GM19240 (cell line): Measurements from ENCODE around the gene AFAP1L2.
"Not testable (repeated sequence)": the region's sequence is repeated elsewhere in the genome, so short reads cannot be mapped to it uniquely, and the experiment has no call there.

ENCODE experiments used
- DNase-seq: peaks from one replicate; pipeline ENCODE4 v3.0.0; 2011; ENCODE audit warnings: low spot score; ENCODE audit not compliant: insufficient read length

AFAP1L2 gene

GRCh38 chr10:114337510-114338462 is 66.5 kb downstream of the AFAP1L2 start:
- no peak for DNase-seq

- DNase-seq: no peak
Observed at GRCh38 chr10:114336823-114337509, 67.3 kb downstream of the AFAP1L2 start.

GRCh38 chr10:114335614-114336013 is 68.7 kb downstream of the AFAP1L2 start:
- DNase-seq: no peak

- DNase-seq: no peak
Observed at GRCh38 chr10:114334301-114334700, 70.0 kb downstream of the AFAP1L2 start.

- not testable (repeated sequence) for DNase-seq
Observed at GRCh38 chr10:114333441-114333840, 70.9 kb downstream of the AFAP1L2 start.

DNA sequence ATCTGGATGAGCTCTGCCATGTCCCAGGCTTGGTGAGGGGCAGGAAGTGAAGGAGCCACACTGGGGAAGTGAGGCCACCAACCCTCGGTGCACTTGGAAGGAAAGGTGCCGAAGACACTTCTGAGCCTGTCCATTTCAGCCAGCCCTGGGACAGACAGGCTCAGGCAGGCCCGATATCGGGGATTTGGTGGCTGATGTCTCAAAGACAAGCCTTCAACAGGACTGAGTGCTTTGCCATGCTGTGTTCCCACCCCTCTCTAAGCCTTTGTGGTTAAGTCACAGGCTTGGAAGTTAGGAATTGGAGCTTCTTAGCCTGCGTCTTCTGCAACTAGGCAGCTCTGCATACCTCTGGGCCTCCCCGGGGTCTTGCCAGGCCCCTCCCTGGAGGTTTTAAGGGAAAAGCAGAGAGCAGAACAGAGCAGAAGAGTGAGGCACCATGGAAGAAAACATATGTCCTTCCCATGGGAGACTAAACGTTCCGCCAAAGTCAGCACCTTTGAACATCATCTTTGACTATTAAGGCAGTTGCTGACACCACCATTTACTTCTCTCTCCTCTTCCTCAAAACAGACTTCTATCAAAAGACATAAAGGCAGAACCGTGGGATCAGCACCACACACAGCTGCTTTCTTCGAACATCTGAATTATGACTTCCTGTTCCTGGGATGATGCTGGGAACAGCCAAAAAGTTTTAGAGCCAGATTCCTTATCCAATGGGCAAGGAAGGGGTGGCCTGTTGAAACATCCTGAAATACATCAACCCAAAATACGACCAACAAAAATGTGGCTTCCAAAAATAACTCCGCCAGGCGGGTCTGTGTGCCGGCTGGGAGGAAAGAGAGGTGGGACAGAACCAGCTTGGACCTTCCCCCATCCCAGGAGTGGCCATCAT is 71.8 kb downstream of the AFAP1L2 start:
- no peak for DNase-seq

- no peak for DNase-seq
Observed at GRCh38 chr10:114329634-114330365, 74.5 kb downstream of the AFAP1L2 start.

GRCh38 chr10:114328874-114329273 is 75.4 kb downstream of the AFAP1L2 start:
- no peak for DNase-seq

DNA sequence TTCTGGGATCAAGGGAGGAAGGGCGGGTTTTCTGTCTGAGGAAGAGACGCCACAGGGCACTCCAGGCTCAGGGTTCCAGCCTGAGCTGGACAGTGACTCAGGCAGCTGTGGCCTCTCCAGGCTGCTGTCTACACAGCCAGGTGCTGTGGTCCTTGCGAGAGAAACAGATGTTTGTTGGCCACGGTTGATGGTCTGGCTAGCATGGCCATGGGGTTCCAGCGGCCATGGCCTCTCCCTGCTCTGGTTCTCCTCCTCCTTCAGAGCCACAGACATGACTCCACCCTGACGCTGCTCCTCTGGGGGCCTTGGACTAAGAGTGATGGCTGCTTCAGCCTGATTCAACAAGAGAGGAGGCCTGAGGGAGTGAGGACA is 75.9 kb downstream of the AFAP1L2 start:
- no peak for DNase-seq

GRCh38 chr10:114327537-114328440 is 76.5 kb downstream of the AFAP1L2 start:
- no peak for DNase-seq

DNA sequence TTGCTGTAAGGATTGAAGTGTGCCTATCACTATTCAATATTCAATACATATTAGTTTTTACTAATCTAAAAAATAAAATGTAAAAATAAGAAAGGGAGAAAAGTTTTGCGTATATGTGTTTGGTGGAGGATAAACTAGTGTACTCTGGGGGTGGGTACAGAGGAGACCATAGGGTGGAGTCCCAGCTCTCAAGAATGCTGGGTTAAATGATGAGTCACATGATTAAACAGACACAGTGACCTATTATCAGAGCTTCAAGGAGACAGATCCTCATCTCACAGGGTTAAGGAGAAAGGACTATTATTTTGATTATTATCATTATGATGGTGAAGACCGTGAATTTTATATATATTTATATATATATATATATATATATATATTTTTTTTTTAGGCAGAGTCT is 77.5 kb downstream of the AFAP1L2 start:
- DNase-seq: no peak

DNA sequence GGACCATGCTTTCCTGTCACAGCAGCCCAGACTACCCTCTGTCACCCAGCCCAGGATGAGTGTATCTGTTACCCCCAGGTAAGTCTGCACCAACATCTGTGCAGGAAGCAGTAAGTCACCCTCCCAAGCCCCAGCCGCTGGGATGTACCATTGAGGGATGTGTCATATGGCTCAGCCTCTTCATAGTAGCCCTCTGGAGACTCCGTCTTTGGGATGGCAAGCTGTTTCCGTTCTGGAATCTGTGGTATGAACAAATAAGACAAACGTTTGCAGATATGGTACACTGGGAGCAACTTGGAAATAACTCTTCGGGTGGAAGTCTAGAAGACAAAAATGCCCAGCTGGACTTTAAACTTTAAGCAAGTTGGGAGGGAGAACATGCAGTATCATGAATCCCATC is 81.3 kb downstream of the AFAP1L2 start:
- no peak for DNase-seq

DNA sequence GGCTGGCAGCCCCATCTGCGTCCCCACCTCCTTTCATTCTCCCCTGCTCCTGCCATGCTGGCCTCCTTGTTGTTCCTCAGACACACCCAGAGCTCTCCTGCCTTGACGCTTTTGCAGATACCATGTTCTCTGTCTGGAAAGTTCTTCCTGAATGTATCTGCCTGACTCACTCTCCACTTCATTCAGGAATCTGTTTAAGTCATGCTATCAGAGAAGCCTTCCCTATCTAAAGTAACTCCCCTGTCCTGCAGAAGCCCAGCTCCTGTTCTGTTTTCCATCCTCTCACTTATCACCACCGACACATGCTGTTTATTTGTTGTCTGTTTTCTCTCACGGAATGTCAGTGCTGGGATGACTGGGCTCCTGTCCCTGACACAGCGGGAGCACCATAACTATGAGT is 82.0 kb downstream of the AFAP1L2 start:
- no peak for DNase-seq

- no peak for DNase-seq
Observed at GRCh38 chr10:114320249-114321116, 83.8 kb downstream of the AFAP1L2 start.

DNA sequence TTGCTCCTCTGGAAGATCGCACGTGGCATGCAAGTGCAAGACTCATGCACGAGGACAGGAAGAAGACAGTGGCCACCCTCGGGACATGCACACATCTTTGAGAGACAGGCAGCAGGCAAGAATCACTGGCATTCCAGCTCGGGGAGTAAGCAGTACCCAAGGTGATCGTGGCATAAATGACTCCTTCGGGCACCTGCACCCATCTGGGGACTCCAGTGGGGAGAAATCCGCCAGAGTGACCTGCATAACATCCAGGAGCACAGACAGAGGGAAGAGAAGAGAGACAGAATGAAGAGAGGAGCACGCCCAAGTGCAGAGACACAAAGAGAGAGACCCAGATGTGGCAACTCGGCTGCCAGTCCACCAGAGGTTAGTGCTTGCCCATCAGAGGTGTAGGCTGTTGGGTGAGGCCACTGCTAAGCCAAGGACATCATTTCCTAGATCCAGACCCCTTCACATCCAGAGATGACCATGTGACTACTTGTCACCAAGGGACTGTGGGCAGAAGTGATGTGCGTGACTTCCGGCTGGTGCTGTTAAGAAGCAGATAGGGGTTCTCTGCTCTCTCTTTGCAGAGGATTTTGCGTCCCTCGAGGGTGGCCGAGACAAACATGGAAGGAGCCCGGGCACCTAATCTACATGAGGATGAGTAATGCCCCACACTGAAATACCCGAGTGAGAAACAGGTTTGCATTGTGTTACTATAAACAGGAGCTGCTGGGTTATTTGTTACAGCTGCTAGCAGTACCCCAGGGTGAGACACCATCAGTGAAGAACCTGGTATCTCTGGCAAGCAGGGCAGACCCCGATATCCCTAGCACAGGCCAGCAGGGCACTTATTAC is 84.7 kb downstream of the AFAP1L2 start:
- DNase-seq: no peak

DNA sequence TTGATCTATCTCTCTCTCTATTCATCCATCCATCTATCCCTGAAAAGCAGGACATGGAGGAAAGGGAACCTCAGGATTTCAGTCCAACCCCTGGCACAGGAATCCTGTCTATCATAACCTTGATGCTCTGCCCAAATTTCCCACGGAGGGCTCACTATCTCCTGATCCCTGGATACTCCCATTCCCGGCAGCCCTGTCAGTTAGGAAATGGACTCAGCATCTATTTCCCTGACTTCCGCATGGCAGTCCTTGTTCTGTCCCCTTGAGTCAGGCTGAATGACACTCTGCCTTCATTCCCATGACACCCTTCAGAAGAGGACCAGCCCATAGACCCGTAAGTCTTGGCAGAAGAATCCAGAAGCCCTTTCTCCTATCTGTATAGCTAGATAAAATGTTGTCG is 87.6 kb downstream of the AFAP1L2 start:
- DNase-seq: no peak

DNA sequence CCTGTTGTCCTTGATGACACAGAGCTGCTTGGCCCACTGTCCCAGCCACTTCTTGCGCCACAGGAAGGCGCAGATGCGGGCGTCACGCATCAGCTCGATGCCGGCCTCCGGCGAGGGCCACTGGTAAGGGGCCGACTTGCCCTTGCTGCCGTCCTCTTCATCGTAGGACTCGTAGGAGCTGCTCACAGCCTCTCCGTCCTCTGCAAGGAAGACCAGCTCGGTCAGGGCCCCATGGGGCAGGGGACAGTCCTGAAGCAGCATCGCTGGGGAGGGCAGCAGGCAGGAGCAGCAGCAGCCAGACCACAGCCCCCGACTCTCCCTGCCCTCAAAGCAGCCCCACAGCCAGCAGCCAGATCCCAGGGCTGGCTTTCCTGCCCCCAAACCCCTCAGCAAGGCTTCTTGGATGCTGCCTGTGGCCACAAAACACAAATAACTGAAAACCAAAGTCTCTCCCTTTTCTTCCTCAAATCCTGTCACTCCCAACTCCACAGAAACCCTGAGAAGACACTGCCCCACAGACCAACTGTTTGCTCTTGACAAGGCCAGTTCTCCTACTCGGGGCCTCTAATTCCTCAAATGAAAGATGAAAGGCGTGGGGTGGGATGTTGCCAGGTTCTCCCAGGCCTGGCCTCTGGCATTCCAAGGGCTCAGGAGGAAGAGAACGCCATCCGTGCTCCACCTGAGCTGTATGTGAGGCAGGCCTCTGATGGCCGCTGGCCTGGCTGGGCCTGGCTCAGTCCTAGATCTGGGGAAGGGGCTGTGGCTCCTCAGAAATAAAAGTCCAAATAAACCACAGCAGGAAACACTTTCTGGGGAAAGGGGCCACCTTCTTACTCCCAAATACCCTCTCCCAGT is 88.5 kb downstream of the AFAP1L2 start:
- DNase-seq: no peak
